Ishikawa (cell line): ENCODE measurements around the gene CIZ1.

Source experiments
- CEBPB ChIP-seq: IDR thresholded peaks from 2 replicates; pipeline ENCODE4 v1.6.1; 2012
- CREB1 ChIP-seq: IDR thresholded peaks from 2 replicates; pipeline ENCODE4 v1.6.1; 2012; ENCODE audit warnings: low read depth
- EGR1 ChIP-seq: IDR thresholded peaks from 2 replicates; pipeline ENCODE4 v1.6.1; 2012
- EP300 ChIP-seq: IDR thresholded peaks from 2 replicates; pipeline ENCODE4 v1.6.1; 2012; ENCODE audit warnings: borderline replicate concordance
- NFIC ChIP-seq: IDR thresholded peaks from 2 replicates; pipeline ENCODE4 v1.6.1; 2012
- RAD21 ChIP-seq: IDR thresholded peaks from 2 replicates; pipeline ENCODE4 v1.6.1; 2012; ENCODE audit warnings: low read depth
- TAF1 ChIP-seq: IDR thresholded peaks from 2 replicates; pipeline ENCODE4 v1.6.1; 2012; ENCODE audit warnings: low read depth, mild to moderate bottlenecking
- TCF12 ChIP-seq: IDR thresholded peaks from 2 replicates; pipeline ENCODE4 v1.6.1; 2012; ENCODE audit warnings: low read depth
- TEAD4 ChIP-seq: IDR thresholded peaks from 2 replicates; pipeline ENCODE4 v1.6.1; 2012
- YY1 ChIP-seq: IDR thresholded peaks from 2 replicates; pipeline ENCODE4 v1.6.1; 2012; ENCODE audit warnings: low read depth
- ZBTB7A ChIP-seq: IDR thresholded peaks from 2 replicates; pipeline ENCODE4 v1.6.1; 2012; ENCODE audit warnings: low read depth
- TF ChIP-seq, protein P1 (sequence below): IDR thresholded peaks from 2 replicates; pipeline ENCODE4 v1.6.1; 2012
- TF ChIP-seq, protein P2 (sequence below): IDR thresholded peaks from 2 replicates; pipeline ENCODE4 v1.6.1; 2012; ENCODE audit warnings: low read depth, mild to moderate bottlenecking
- TF ChIP-seq, protein P3 (sequence below): IDR thresholded peaks from 2 replicates; pipeline ENCODE4 v1.6.1; 2012

CIZ1 gene

DNA sequence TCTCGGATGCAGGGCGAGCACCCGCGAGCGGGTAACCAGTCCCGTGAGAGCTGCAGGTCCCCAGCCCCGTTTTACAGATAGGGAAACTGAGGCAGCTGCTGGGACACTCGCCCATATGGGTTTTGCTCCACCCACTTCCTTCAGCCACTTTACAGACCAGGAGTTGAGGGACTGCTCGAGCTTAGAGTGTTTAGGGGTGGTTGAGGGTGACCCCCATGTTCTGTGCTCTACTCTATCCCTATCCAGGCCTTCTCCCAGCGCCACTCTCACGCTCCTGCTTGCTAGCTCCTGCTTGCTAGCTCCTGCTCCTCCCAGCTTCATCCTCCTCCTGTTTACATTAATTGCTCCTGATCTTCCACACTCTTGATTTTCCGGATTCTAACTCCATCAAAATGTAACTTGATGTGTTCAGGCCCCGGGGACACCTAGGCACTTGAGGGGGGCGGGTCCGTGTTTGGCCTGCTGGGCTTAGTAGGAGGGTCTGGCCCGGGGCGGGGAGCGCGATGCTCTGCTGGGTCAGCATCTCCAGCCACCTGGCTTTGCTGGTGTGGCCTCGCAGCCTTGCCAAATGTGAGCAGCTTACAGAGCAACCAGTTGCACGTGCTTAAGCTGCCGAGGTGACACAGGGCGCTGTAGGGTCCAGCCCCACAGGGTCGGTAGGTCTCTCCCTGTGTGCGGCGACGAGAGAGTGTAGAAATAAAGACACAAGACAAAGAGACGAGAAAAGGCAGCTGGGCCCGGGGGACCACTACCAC is 62.4 kb downstream of the CIZ1 start:
- no peak for TF ChIP-seq NFIC
- no peak for TF ChIP-seq ZBTB7A
- TF ChIP-seq EGR1: no peak
- TF ChIP-seq, protein P1, sequence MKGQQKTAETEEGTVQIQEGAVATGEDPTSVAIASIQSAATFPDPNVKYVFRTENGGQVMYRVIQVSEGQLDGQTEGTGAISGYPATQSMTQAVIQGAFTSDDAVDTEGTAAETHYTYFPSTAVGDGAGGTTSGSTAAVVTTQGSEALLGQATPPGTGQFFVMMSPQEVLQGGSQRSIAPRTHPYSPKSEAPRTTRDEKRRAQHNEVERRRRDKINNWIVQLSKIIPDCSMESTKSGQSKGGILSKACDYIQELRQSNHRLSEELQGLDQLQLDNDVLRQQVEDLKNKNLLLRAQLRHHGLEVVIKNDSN: no peak
- no peak for TF ChIP-seq TEAD4
- no peak for TF ChIP-seq YY1
- no peak for TF ChIP-seq TAF1
- TF ChIP-seq, protein P2, sequence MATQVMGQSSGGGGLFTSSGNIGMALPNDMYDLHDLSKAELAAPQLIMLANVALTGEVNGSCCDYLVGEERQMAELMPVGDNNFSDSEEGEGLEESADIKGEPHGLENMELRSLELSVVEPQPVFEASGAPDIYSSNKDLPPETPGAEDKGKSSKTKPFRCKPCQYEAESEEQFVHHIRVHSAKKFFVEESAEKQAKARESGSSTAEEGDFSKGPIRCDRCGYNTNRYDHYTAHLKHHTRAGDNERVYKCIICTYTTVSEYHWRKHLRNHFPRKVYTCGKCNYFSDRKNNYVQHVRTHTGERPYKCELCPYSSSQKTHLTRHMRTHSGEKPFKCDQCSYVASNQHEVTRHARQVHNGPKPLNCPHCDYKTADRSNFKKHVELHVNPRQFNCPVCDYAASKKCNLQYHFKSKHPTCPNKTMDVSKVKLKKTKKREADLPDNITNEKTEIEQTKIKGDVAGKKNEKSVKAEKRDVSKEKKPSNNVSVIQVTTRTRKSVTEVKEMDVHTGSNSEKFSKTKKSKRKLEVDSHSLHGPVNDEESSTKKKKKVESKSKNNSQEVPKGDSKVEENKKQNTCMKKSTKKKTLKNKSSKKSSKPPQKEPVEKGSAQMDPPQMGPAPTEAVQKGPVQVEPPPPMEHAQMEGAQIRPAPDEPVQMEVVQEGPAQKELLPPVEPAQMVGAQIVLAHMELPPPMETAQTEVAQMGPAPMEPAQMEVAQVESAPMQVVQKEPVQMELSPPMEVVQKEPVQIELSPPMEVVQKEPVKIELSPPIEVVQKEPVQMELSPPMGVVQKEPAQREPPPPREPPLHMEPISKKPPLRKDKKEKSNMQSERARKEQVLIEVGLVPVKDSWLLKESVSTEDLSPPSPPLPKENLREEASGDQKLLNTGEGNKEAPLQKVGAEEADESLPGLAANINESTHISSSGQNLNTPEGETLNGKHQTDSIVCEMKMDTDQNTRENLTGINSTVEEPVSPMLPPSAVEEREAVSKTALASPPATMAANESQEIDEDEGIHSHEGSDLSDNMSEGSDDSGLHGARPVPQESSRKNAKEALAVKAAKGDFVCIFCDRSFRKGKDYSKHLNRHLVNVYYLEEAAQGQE: no peak
- TF ChIP-seq TCF12: no peak
- TF ChIP-seq CEBPB: no peak
- TF ChIP-seq CREB1: no peak
- TF ChIP-seq EP300: no peak

DNA sequence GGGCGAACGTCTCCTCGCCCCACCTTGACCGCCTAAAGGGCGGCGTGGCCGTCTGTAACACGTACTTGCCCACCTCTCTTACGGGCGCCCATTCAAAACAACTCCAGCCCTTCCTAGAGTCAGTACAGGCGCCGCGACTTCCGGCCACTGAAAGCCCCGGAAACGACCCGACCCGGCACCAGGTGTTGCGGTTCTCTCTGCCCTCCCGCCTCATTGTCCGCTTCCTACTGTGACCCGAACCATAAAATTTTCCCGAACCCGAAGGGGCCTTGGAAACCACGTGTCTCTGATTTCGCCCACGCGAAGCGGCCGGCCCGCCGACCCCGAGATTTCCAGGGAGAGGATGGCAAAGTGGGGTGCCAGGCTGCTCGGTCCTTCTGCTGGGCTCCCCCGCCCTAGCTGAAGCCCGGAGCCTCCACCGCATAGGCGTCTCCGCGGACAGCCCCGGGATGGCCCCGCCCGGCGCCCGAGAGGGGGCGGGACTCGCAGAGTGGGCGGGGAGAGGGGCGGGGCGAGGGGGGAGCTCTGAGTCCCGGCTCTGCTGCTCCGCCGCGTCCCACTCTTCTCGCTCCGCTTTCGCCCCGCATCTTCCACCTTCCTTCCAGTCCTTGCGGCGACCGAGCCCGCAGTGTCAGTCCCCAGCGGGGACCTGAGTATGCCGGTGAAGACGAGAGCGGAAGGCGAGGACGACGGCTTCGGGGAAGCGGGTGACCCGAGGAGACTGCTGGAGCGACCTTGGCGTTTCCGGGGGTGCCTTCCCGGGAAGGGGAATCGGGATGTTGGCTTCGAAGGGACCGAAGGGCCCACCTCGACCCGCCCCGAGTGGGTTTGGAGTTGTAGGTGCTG is 63.2 kb downstream of the CIZ1 start:
- TF ChIP-seq TEAD4 (peak; percentile 9; the same call in 1 of the 2 replicates), RAD21 (no peak), YY1 (no peak), CEBPB (no peak), EGR1 (peak; percentile 98), TAF1 (peak; percentile 52), EP300 (no peak), TCF12 (peak; percentile 50), ZBTB7A (0 out of 2 replicates have a peak, but pooled peaks have one; percentile 20), NFIC (0 out of 2 replicates have a peak, but pooled peaks have one; percentile 19)
- TF ChIP-seq, protein P2: no peak
- TF ChIP-seq, protein P3, sequence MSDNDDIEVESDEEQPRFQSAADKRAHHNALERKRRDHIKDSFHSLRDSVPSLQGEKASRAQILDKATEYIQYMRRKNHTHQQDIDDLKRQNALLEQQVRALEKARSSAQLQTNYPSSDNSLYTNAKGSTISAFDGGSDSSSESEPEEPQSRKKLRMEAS: peak; percentile 87
- TF ChIP-seq, protein P1: peak; percentile 91

DNA sequence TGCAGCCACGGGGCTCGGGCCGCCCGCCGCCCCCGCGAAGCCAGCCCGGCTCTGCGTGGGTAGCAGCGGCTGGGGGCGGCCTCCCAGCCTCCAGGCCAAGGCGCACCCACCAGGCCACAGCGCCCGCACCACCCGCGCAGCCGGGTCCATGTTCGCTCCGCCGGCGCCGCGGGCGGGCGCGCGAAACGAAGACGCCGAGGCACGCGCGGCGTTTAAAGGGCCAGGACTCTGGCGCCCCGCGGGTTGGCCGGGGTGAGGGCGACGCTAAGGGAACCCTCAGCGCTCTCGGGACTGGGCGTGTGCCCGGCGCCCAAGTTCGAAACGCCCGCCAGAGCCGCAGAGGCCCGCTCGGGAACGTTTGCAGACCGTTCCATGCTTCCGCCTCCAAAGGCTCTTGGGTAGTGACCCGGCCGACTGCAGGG is 63.8 kb downstream of the CIZ1 start, which contains the start of gene PTGES2:
TSS of gene PTGES2 (minus strand) at position 162 of the 422 bp plus-strand sequence. CDS start at position 150, 12 bp downstream.
- TF ChIP-seq, protein P2: no peak
- peak; percentile 84 for TF ChIP-seq EGR1
- TF ChIP-seq EP300: 0 out of 2 replicates have a peak, but pooled peaks have one; percentile 19
- TF ChIP-seq, protein P1: no peak
- TF ChIP-seq, protein P3: peak; percentile 59; the same call in 1 of the 2 replicates
- TF ChIP-seq ZBTB7A: no peak
